Medulla oblongata (tissue), 1 donor: ENCODE data around the gene HOXA11.

ENCODE experiments used
- DNase-seq: peaks from one replicate; pipeline ENCODE4 v3.0.0-alpha.2; 2015; ENCODE audit errors: extremely low spot score

The HOXA11 gene

DNA sequence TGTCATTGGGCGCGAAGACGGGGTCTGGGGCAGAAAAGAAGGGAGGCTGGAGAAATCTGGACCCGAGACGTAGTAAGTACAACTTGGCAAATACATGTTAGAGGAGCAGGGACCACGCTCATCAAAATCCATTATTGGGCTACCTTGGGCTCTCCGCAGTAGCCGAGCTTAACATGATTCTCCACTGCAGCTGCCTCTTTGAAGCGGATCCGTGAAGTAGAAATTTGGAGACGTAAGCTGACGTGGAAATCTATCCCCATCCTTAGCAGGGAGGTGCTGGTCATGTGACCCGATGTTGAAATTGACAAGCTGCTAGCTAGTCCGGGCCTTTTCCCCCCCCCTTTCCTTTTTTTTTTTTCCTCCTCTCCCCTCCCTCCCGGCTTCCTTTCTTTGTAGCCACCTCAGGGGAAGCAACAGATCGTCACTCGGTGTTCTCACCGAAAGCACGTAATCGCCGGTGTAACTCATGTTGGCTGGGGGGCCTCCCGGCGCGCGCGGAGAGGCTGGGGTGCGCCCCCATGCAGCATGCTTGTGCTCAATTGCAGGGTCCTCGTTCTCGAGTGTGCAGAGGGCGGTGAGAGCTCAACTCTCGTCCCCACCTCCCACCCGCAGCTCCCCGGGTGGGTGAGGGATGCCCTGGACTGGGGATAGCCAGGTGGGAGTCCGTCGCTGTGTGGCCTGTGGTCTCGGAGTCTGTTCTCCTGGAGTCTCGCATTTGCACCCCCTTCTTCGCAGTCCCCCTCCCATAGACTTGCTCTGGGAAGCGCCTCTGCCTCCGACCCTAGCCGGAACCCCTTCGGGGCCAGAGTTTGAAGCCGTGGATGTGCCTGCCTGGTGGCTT, at the start of gene HOXA11:
Gene HOXA11, minus strand, starts transcription at position 220 of the 841 bp plus-strand sequence. Its CDS starts 88 bp downstream, at position 132.
- no peak for DNase-seq

DNA sequence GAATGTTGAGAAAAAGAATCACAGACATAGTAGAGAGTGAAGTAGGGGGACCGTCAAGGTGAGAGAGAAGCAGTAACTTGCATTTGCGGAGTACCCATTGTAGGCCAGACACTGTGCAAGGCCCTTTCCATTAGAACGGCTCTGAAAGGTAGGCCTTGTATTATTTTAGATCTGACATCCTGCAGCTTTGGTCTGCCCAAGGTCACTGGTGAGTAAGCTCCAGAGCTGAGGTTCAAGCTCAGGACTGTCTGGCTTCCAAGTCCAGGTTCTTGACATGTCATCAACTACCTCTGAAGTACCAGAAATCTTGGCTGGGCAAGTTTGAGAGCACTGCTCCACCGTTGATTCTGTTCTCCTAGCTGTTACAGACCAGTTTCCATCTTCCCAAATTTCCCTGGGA, 44.4 kb upstream of the HOXA11 start:
- no peak for DNase-seq

DNA sequence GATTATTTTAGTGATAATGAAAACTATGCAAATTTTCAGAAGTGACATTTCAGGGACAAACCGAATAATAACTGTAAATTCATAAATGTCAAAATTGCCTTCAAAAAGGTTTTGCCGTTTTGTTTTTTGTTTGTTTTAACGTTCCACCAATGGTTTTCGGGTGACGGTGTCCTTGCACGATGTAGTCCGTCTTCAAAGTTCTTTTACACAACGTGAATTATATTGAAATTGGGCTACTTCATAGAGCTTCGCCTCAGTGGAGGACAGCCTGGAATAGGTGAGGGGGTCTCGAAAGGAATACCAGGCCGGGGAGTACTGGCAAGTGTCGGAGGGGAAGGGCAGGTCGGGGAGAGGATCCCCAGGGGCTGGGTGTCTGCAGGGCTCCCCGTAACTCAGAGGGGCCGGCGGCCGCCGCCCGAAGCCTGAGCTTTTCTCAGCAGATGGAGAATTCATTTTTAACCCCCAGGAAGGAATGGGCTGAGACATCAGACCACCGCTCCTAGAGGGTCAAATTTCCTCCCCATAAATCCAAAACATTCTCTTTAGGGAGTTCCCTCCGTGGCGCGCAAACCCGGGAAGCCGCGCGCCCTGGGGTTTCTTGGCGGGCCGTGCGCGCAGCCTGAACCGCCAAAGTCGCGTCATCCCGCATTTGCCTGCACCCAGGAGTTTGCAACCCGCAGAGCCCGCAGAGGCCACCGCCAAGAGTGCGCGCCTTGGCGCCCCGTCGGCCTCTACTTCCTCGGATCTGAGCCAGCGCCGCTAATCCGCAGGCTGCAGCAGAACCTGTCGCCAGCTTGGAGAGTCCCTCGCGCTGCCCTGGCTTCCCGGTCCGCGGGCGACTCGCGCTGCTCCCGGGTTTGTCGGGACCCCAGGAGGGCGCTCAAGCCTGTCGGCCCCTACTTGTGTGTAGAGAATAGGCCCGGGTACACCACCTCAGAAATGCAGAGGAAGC, 40.2 kb upstream of the HOXA11 start:
- no peak for DNase-seq

DNA sequence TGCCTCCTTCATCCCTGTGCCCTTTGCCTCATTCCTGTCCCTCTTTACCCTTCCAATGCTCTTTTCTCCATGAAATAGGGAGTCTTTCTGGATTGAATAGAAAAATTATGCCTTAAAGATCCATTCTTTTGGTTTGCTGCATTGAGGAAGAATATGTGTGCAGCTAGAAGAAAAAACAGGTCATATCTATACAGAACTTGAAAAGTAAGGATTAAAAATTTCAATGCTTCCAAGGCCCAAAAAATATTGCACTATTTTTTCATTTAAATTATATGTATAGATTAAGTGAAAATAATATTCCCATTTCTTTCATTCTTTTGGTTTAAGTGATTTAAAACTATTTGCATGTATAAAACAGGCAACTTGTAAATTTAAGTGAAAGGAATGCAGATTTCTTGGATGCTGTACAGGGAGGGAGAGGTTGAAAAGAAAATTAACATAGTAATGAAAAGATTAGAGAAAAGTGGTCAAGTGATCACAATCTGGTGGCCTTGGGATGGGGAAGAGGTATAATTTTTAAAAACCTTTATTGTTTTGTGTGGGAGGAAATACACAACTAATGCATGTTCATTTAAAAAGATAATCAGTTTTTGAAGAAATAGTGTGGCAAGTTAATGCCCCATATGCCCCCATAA, 39.0 kb upstream of the HOXA11 start:
- DNase-seq, result no peak

DNA sequence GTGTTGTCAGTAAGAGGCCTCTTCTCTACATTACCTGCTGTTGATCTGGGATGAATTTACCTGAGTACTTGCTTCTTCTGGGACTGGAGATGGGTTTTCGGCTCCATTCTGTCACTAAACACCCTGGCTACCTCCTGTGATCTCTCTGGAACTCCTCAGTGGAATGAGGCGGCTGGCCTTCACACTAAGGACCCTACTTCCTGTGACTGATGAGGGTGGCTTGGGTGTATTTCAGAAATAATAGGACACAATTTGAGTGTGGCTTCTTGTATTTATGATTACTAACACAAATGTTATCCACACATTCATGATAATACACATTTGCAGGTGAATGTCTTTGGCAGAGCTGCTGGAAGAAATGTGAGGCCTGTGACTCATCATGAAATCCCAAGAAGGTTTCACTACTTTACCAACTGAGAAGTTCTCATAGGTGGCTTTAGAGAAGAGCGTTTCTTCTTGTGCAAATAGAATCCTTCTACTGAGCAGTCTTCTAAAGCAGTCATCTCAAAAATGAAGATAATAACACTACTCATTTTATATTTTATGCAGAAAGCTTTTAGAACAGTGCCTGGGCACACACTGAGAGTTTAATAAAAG, 36.3 kb upstream of the HOXA11 start:
- no peak for DNase-seq

DNA sequence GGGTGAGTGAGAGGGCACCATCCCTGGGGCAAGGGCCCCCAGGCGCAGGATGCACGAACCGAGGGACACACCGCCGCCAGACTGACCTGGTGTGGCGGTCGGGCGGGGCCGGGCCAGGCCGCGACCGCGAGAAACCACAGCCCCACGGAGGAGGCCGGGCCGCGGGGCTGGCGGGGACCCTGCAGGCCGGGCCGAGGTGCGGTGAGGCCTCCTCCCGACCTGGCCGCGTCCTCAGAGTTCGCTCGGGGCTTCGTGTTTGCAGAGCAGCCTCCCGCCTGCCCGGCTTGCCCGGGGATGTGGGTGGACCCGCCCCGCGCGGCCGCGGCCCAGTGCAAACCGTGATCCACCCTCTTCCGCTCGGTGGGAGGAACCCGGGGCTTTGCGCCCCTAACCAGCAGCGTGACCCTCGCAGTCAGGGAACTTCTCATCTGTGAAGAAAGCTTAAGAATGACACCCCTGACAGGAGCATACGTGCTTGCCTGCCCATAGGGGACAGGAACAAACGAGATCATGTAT, 35.5 kb upstream of the HOXA11 start:
- DNase-seq, result no peak

DNA sequence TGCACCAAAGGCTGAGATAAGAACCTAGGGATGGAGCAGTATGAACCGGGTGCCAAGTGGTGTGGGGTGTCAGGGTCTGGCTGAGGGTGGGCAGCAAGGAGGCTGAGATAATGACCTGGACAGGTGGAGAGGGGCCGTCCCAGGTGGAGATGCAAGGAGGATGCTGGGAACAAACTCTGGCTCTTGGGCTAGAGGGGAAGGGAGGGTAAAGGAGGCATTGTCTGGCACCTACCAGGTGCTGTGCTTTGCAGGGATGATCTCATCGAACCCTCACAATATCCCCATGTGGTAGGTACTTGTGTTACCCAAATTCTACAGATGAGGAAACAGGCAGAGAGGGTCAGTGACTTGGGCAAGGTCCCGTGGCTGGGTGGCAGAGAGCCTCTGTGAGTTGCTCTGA, 34.8 kb upstream of the HOXA11 start:
- no peak for DNase-seq

DNA sequence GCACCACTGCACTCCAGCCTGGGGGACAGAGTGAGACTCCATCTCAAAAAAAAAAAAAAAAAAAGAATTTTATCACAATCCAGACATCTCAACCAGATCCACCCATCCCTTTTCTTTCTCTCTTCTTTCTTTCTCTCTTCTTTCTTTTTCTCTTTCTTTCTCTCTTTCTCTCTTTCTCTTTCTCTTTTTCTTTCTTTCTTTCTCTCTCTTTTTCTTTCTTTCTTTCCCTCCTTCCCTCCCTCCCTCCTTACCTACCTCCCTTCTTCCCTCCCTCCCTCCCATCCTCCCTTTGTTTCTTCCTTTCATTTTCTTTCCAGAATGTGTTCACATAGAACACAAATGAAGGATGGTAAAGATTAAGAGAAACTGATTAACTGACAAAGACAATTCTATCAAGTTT, 32.9 kb upstream of the HOXA11 start:
- DNase-seq, result no peak

DNA sequence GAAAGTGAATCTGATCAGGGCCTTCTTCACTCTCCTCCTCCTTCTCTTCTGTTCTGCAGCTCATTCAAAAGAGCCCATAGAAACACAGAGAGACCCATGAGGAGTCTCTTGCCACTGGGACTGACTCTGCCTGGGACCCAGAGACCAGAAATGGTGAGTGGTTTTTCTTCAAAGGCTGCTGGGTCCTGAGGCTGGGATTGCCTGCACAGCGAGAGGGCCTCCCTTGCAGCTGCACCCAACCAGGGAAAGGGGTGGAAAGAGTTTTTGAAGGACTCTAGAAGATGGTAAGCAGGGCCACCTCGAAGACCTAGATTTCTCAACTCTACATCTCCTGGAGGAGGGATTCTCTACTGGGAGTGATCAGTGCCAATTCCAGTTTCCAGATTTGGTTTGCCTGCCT, 30.3 kb upstream of the HOXA11 start:
- DNase-seq, result no peak

DNA sequence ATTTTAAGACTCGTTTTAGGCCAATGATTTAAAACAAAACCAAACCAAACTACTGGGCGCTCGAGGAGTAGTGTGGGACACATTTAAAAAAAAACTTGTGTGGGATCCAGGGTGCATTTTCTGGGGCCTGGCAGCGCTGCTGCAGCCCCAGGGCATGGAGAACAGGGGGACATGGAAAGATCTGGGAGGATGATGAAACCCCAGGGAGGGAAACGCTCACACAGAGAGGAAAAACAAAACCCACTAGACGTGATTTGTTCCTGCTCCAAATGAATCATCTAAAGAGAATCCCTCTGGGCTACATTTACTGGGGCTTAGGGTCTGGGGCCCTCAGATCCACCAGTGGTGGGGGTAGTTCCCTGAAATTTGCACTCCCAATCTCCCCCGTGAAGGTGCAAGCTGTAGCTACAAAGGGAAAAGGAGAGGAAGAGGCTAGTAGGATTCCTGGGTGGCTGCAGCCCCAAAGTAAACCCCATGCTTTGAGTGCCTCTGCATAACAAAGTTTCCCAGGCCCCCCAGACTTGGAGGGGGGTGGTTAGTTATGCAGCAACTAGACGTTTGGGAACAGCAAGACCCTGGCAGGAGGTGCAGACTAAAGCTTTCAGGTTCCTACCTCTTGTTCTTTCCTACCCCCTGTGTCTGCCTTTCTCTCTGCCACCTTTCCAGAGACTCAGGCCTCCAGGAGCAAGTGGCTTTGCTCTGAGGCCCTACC, 29.4 kb upstream of the HOXA11 start:
- DNase-seq, result no peak

DNA sequence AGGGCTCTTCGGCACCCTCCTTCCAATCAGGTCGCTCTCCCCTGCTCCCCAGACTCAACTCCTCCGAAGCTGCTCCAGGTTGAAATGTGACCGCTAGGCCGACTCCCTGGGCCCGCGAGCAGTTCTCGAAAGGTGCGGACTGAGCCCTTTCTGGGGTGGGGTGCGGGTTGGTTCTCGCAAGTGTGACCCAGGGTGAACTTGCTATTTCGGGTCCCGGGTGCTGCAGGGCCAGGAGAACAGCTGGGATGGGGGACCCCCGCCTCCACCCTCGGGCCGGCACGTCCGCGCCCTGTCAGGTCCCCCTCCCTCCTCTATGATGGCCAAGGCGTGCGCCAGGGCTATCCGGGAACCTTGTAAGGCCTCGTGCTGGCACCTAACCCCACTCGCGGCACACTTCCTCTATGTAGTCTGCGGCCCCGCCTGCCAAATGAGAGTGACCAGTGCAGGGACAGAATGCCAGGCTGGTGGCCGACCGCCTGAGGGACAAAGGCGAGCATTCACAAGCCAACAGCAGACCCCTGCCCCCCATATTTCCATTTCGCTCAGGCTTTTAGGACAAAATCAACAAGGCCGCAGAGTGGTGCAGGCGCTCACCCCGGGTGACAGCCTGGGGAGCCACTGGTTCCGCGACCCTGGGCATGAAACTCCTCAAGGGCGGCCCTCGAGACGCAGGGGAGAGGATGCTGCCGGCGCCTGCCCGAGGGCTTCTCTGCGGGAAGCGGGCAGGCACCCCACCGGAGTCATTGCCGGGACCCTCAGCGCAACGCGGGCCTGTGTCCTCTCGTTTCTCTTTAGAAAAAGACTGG, 28.6 kb upstream of the HOXA11 start:
- DNase-seq, result no peak

DNA sequence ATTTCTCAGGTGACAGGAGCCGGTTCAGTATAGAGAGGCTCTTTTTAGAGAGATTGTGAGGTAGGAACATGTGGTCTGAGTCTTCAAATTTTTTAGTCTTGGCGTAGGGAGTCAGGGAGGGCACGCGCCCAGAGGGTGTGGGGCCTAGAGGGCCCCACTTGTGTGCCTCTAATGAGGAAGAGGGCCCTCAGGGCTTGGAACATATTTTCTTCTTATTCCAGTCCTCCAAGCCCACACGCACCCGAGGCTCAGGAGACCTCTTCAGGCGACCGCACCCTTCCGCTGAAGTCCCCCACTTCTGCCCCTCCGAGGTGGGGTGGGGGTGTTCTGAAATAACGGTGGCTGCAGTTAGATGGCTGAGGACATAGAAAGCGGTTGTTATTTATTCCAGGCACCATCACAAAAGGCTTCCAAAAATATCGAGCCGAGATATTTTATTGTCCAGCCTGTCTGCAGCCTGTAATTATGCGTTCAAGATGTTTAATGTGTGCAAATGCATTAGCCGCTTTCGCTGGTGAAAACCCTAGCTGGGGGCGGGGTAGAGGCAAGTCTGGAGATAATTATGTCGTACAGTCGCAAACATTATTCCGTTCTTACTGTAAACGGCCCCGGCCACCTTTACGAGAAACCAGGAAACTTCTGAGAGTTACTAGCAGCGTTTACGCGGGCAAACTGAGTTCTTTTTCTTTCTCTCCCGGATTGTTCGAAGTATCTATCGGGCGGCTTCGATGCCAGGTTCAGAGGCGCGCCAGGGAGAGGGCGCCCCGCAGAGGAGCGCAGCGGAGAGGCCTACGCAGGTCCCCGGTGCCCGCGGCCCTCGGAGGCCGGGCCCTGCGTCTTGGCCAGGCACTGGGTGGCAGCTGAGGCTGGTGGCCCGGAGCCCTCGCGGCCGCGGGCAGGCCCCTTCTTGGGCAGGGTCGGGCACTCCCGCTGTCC, 27.7 kb upstream of the HOXA11 start:
- no peak for DNase-seq

DNA sequence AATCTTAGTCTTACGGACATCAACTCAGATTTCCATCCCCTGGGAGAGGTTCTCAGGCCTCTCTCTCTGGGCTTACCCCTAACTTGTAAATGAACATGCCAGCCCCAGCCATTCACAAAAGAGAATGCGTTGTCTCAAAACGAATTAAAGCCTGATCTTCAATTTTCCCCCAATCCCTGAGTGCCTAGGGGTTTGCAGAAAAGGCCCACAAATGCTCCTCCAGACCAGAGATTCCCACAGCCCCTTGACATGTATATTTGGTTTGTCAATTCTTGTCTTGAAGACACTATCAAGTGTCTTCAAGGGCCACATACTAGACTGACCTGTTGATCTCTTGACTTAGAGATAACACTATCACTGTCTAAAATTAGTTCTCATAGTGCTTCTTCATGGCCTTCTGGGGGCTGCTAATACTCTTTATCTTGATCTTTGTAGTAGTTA, 26.8 kb upstream of the HOXA11 start:
- DNase-seq, result no peak

DNA sequence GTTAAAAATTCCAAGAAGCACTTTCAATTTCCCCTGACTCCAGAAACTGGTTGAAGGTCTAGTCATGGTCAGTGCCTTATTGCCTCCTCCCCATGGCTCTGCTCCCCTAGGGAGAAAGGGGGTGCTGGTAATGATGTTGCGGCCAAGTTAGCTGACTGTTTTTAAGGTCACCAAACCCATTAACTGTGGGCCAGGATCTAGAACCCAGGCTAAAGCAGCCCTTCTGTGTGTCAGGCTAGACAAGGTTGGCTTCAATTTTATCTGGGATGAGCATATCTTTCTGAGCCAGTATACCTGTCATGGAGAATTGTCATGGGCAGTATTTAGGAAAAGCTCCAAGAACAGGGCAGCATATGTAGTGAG, 26.0 kb upstream of the HOXA11 start:
- no peak for DNase-seq

DNA sequence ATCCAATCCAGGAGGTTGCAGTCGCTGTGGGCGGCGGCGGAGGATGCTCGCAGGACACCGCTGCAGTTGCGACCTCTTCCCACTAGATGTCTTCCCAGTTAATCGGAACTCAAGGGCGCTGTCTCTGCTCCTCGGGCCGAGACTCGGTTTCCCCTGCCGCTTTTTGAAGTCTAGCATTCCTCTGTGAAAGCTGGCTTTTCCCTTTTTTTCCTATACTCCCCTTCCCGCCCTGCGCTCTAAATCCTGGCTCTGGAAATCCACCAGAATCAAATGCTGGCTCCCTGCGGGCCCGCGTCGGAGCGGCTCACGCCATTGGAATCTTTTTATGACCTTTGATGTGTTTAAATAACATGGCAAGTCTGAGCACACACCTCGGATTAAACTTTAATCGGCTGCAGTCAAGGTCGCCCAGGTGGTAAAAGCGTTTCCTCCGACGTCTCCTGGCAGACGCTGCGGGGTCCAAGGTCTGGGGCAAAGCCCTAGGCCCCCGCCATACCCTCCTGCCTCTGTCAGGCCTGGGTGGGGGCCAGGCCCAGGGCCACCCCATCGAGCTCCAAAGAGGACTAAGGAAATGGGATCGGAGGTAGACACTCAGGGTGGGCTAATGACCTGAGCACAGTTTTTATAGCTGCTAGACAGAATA, 25.5 kb upstream of the HOXA11 start:
- peak; percentile 29 for DNase-seq

DNA sequence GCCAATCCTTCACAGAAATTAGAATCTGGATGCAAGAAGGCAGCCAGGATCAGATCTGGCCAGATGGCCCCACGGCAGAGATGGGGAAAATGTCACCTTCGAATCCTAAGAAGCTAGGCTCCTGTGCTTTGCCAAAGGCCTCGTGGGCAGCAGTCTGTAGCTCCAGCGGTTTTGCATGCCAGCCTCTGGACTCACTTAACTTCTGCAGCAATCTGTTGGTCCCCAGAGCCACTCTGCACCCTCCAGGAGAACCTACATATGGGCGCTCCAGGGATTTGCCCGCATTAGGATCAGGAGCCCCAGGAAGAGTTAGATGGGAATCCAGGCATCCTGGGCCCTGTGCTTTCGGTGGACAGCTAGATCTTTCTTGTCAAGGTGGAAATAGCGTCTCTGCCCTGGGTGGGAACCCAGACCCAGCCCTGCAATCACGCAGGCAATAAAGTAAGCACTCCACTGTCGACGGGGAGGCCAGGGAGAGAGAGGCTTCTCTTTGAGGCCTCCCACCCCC, 25.0 kb upstream of the HOXA11 start:
- DNase-seq, result no peak

DNA sequence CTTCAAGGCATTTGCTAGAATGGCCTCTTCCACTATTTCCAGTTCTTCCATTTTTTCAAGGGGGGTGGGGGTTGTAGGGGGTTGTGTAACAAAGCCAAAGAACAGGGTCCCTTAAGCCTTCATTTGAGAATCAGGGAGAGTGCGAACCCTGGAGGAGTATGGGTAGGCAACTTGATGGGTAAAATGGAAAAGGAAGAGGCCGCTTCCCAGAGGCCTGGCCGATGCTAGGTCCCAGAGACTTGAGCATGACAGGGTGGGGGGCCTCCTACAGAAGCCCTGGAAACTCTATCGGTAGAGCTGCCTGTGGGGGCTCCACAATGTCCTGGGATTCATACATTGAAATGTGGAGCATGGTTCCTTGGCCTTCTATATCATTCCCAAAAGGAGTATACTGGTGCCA, 24.0 kb upstream of the HOXA11 start:
- DNase-seq, result no peak

DNA sequence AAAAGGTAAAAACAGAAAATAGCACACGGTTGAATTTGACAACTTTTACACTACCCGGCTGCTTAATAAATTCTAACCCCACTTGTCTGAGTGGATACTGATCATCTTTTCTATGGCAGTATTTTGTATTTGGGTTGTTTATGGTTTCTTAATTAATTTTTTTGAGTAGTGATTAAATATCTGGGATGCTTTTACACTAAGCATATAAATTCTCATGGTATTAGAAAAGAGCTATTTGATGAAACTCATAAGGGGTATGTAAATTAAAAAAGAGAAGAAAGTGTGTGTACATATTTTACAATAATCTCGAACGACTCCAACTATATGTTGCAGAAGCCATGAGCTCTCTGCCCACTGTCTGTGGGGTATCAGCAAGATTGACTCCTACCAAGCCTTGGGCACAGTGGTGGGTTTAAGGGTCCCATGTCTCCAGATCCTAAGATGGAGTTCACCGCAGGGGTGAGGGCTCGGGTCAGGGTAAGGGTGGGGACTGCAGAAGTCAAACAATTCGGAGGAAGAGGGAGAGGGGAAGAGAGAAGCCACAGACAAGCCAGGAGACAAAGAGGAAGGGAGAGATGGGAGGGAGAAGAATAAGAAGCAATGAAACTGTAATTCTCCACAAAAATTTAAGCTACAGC, 22.4 kb upstream of the HOXA11 start:
- DNase-seq, result no peak
